RWPE1 (cell line): Measurements from ENCODE around the gene TRAFD1.
A peak's percentile ranks its signal among the peaks of the same experiment; 100 is the strongest.

Source experiments
- CTCF ChIA-PET: fragments of 350-600 bp; sonication (Branson Sonifier 250); formaldehyde crosslinking; extraction: SDS; loops from one replicate; lab custom pipeline; 2021; lab: Yijun Ruan, JAX
- POLR2A ChIA-PET: fragments of 400-600 bp; formaldehyde crosslinking; extraction: SDS; loops from one replicate; lab custom pipeline; 2020; ENCODE audit warnings: antibody characterized with exemption; ENCODE audit not compliant: low non-redundant PET; lab: Yijun Ruan, JAX
- DNase-seq: peaks from one replicate; pipeline ENCODE4 v3.0.0; 2012; ENCODE audit warnings: low spot score
- H3K27ac ChIP-seq: fragments of 450-650 bp; 2 replicates; pipeline ENCODE4 v1.5.1; 2017
- CTCF ChIP-seq: fragments of 450-650 bp; conservative IDR thresholded peaks from 2 replicates; pipeline ENCODE4 v1.5.1; 2017; ENCODE audit warnings: low read depth, mild to moderate bottlenecking

Gene TRAFD1

GRCh38 chr12:112125250-112125999 lies at the start of gene TRAFD1:
Gene TRAFD1, plus strand, starts transcription at chr12:112125560. Its CDS starts 4,963 bp downstream, at chr12:112130523.
- ChIA-PET POLR2A (interaction anchor here (0.5 to 1.4 kb wide), 3 partner anchors 8 to 24 kb away, joined by 3 to 7 read pairs (median 3); no protein-coding TSS in a partner anchor), CTCF (no interaction called here)
- no peak for TF ChIP-seq CTCF
- peak; percentile 100 for DNase-seq
- H3K27ac ChIP-seq = peak within 1 kb of the TSS; percentile 83

GRCh38 chr12:112087055-112087850 lies 38.1 kb upstream of the TRAFD1 start:
- ChIA-PET POLR2A (interaction anchor here (0.6 to 0.7 kb wide), 2 partner anchors 10 to 398 kb away, joined by 3 to 4 read pairs; no protein-coding TSS in a partner anchor), CTCF (interaction anchor here (0.7 kb wide), 1 partner anchor 10 kb away, joined by 11 read pairs; no protein-coding TSS in a partner anchor)
- no peak for TF ChIP-seq CTCF
- no peak overlapping the region for H3K27ac ChIP-seq
- DNase-seq = no peak

GRCh38 chr12:112087851-112088250 lies 37.5 kb upstream of the TRAFD1 start:
- H3K27ac ChIP-seq = no peak overlapping the region
- CTCF ChIA-PET = no interaction called here
- DNase-seq = no peak
- no peak for TF ChIP-seq CTCF
- POLR2A ChIA-PET = no interaction called here

GRCh38 chr12:112091563-112091962 lies 33.8 kb upstream of the TRAFD1 start:
- CTCF ChIA-PET = interaction anchor here (0.6 kb wide), 1 partner anchor 14 kb away, joined by 3 read pairs; no protein-coding TSS in a partner anchor
- H3K27ac ChIP-seq = no peak overlapping the region
- TF ChIP-seq CTCF = no peak
- POLR2A ChIA-PET = interaction anchor here (1.1 kb wide), 1 partner anchor 17 kb away, joined by 3 read pairs; the partner anchor contains the start of gene NAA25
- DNase-seq = no peak

GRCh38 chr12:112096070-112096469 lies 29.3 kb upstream of the TRAFD1 start:
- CTCF ChIA-PET = no interaction called here
- POLR2A ChIA-PET = no interaction called here
- H3K27ac ChIP-seq = no peak overlapping the region
- no peak for TF ChIP-seq CTCF
- no peak for DNase-seq

- POLR2A ChIA-PET = no interaction called here
- peak; percentile 81 for DNase-seq
- no peak overlapping the region for H3K27ac ChIP-seq
- CTCF ChIA-PET = no interaction called here
- TF ChIP-seq CTCF = no peak
Observed at GRCh38 chr12:112096667-112097066, 28.7 kb upstream of the TRAFD1 start.
